22Rv1 (cell line): ENCODE results near the gene TBC1D2.

Experiments
- H3K27ac ChIP-seq: fragments of 450-650 bp; 2 replicates; pipeline ENCODE4 v1.5.1; 2017
- CTCF ChIP-seq: fragments of 450-650 bp; IDR thresholded peaks from 2 replicates; pipeline ENCODE4 v1.5.1; 2017; ENCODE audit warnings: mild to moderate bottlenecking
- ZFX ChIP-seq: fragments of 450-650 bp; IDR thresholded peaks from 2 replicates; pipeline ENCODE4 v1.6.1; 2017; ENCODE audit warnings: antibody characterized with exemption, borderline replicate concordance

Gene TBC1D2

GRCh38 chr9:98193336-98193944 lies 62.0 kb downstream of the TBC1D2 start:
- TF ChIP-seq ZFX (no peak), CTCF (peak; percentile 26; the same call in 1 of the 2 replicates)
- peak overlapping the region; percentile 58 for H3K27ac ChIP-seq

- H3K27ac ChIP-seq, result peak within 1 kb of the TSS; percentile 58
- TF ChIP-seq CTCF (peak; percentile 71), ZFX (no peak)
These were observed 62.7 kb downstream of the TBC1D2 start, which contains the start of gene CORO2A for GRCh38 chr9:98192503-98193335. CORO2A (minus strand) TSS chr9:98192637; CDS start chr9:98157660, 34,977 bp downstream.

DNA sequence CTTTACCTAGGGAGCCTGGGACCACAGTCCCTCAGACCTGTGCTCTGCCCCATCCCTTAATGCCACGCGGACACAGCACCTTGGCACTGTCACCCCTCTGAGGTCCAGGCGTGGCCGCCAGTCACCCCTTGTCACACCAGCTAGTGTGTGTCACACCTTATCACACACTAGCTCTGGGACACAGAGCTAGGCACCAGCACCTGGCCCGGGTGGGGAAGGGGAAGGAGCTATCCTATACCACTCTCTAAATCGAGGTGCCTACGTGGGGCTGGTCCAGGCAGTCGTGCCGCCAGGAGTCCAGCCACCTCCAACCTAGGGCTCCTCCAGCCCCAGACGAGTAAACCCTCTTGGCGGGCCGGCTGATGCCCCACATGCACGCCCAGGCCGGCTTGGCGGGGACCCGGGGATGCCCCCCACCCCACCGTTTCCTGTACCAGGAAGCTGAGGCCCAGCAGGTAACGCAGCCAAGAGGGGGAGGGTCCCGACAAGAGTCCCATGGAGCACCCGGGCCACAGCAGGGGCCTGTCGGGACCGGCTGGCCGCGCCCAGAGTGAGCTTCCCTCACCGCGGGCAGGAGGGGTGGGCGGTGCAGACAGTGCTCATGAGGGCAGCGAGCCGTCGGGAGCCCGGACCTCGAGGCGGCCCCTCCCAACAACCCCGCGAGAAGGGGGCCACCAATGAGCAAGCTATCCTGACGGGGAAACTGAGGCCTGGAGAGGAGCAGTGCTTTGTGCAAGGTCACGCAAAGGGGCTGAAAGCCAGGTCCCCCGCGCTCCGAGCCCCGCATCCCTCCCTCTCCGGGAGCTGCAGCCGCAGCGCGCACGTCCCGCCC lies 63.6 kb downstream of the TBC1D2 start:
- TF ChIP-seq ZFX (no peak), CTCF (no peak)
- H3K27ac ChIP-seq, result peak overlapping the region; percentile 58; the same call in 1 of the 2 replicates

- TF ChIP-seq ZFX (no peak), CTCF (no peak)
- no peak overlapping the region for H3K27ac ChIP-seq
These were observed 64.3 kb downstream of the TBC1D2 start for GRCh38 chr9:98191181-98191608.

- no peak overlapping the region for H3K27ac ChIP-seq
- no peak for TF ChIP-seq ZFX
- TF ChIP-seq CTCF, result no peak
These were observed 64.7 kb downstream of the TBC1D2 start for GRCh38 chr9:98190757-98191105.

- TF ChIP-seq CTCF (no peak), ZFX (no peak)
- H3K27ac ChIP-seq, result no peak overlapping the region
These were observed 66.0 kb downstream of the TBC1D2 start for GRCh38 chr9:98189412-98189811.
